ENCODE measurements around the gene SORCS3. TPM values are rescaled to one million over a fixed set of nuclear protein-coding genes. Genes with fewer than 3 reads are reported as not detected.

Gene SORCS3
- total and polyA plus RNA-seq, 10 of the 15 experiments (the other 5 are each of a cell fraction or from before 2014, with no cell fraction given), result 0.01 to 0.04 (median 0.02) TPM; not detected in 7

DNA sequence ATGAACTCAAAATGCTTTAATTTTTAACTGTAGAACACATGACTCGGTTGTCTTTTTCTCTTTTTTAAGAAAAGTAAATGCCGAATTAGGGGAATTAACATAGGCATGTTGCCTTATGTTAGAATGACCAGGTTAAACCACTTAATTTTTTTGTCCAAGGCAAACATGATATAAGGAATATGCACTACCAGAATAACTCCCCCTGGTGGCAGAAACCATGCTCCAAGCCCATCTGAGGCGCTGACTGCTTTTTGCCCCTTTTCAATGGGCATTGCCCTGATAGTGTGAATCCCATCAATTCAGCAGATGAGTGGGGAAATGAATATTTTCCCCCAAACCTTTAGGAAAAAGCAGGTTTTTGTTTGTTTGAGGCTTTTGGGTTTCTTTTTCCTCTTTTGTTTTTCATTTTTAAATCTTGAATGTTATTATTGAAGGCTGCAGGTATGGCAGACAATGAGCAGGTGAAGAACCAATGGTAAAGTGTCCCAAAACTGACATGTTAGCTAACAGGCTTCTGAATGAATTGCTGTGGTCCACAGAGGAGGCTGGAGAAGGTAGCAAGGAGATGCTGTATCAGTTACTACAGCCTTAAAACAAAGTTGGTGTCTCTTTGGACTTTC lies 284.3 kb downstream of the SORCS3 start:
- H3K27ac ChIP-seq (ENCODE audit: control insufficient read depth, insufficient read depth), result no peak overlapping the region
- ChIA-PET RAD21 (ENCODE audit: unreplicated experiment) (no interaction called here), SMC1A (ENCODE audit: uncharacterized antibody, unreplicated experiment) (interaction anchor here (1.0 to 1.6 kb wide), 3 partner anchors 27 to 303 kb away, joined by 3 to 4 read pairs (median 3); no protein-coding TSS in a partner anchor), CTCF (interaction anchor here (0.7 to 3.1 kb wide), 11 partner anchors 9 to 277 kb away, joined by 3 to 12 read pairs (median 4); no protein-coding TSS in a partner anchor), POLR2A (interaction anchor here (0.5 kb wide), 1 partner anchor 12 kb away, joined by 8 read pairs; no protein-coding TSS in a partner anchor)
- no peaks in the 10 kb centered on the region for H3K4me1 ChIP-seq (ENCODE audit: control insufficient read depth, insufficient read depth, low read length)
- no peak for TF ChIP-seq HCFC1 (IDR thresholded peaks at IDR 0.05; ENCODE audit: low read length)
- TF ChIP-seq, protein P1, sequence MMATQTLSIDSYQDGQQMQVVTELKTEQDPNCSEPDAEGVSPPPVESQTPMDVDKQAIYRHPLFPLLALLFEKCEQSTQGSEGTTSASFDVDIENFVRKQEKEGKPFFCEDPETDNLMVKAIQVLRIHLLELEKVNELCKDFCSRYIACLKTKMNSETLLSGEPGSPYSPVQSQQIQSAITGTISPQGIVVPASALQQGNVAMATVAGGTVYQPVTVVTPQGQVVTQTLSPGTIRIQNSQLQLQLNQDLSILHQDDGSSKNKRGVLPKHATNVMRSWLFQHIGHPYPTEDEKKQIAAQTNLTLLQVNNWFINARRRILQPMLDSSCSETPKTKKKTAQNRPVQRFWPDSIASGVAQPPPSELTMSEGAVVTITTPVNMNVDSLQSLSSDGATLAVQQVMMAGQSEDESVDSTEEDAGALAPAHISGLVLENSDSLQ (IDR thresholded peaks at IDR 0.05), result no peak
- TF ChIP-seq TCF7 (IDR thresholded peaks at IDR 0.05; ENCODE audit: borderline replicate concordance), result no peak
- no peak for TF ChIP-seq RB1 (IDR thresholded peaks at IDR 0.05; ENCODE audit: borderline replicate concordance)
- no peak for TF ChIP-seq LARP7 (IDR thresholded peaks at IDR 0.05)
- peak; percentile 55 for TF ChIP-seq RAD21 (IDR thresholded peaks at IDR 0.05; ENCODE audit: insufficient read depth, low read depth, low read length)
- TF ChIP-seq, protein P2, sequence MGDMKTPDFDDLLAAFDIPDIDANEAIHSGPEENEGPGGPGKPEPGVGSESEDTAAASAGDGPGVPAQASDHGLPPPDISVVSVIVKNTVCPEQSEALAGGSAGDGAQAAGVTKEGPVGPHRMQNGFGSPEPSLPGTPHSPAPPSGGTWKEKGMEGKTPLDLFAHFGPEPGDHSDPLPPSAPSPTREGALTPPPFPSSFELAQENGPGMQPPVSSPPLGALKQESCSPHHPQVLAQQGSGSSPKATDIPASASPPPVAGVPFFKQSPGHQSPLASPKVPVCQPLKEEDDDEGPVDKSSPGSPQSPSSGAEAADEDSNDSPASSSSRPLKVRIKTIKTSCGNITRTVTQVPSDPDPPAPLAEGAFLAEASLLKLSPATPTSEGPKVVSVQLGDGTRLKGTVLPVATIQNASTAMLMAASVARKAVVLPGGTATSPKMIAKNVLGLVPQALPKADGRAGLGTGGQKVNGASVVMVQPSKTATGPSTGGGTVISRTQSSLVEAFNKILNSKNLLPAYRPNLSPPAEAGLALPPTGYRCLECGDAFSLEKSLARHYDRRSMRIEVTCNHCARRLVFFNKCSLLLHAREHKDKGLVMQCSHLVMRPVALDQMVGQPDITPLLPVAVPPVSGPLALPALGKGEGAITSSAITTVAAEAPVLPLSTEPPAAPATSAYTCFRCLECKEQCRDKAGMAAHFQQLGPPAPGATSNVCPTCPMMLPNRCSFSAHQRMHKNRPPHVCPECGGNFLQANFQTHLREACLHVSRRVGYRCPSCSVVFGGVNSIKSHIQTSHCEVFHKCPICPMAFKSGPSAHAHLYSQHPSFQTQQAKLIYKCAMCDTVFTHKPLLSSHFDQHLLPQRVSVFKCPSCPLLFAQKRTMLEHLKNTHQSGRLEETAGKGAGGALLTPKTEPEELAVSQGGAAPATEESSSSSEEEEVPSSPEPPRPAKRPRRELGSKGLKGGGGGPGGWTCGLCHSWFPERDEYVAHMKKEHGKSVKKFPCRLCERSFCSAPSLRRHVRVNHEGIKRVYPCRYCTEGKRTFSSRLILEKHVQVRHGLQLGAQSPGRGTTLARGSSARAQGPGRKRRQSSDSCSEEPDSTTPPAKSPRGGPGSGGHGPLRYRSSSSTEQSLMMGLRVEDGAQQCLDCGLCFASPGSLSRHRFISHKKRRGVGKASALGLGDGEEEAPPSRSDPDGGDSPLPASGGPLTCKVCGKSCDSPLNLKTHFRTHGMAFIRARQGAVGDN (IDR thresholded peaks at IDR 0.05), result no peak
- TF ChIP-seq SMC3 (IDR thresholded peaks at IDR 0.05; ENCODE audit: borderline replicate concordance, low read length), result peak; percentile 73
- TF ChIP-seq SRF (IDR thresholded peaks at IDR 0.05; ENCODE audit: low read depth in 2 of 2, low read length in 2 of 2), result no peak
- TF ChIP-seq, protein P3, sequence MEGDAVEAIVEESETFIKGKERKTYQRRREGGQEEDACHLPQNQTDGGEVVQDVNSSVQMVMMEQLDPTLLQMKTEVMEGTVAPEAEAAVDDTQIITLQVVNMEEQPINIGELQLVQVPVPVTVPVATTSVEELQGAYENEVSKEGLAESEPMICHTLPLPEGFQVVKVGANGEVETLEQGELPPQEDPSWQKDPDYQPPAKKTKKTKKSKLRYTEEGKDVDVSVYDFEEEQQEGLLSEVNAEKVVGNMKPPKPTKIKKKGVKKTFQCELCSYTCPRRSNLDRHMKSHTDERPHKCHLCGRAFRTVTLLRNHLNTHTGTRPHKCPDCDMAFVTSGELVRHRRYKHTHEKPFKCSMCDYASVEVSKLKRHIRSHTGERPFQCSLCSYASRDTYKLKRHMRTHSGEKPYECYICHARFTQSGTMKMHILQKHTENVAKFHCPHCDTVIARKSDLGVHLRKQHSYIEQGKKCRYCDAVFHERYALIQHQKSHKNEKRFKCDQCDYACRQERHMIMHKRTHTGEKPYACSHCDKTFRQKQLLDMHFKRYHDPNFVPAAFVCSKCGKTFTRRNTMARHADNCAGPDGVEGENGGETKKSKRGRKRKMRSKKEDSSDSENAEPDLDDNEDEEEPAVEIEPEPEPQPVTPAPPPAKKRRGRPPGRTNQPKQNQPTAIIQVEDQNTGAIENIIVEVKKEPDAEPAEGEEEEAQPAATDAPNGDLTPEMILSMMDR (IDR thresholded peaks at IDR 0.05 in 2 of 3, conservative IDR thresholded peaks at IDR 0.05 in 1 of 3; ENCODE audit: control insufficient read depth in 2 of 3, extremely low read depth in 1 of 3, insufficient read depth in 1 of 3, low read depth in 3 of 3, low read length in 3 of 3), result peak; percentile 57 to 78 (median 68); a peak in 5 of 6 replicates
- TF ChIP-seq BACH1 (IDR thresholded peaks at IDR 0.05; ENCODE audit: borderline replicate concordance), result no peak
- TF ChIP-seq WRNIP1 (IDR thresholded peaks at IDR 0.05; ENCODE audit: borderline replicate concordance, low read depth, low read length), result no peak
- no peak for TF ChIP-seq MEF2A (IDR thresholded peaks at IDR 0.05; ENCODE audit: insufficient read depth, low read depth, low read length)
- H2AFZ ChIP-seq (ENCODE audit: control insufficient read depth, low read depth, low read length), result no peak overlapping the region
- BruUV-seq (replicated peaks), result no TSS peak
- no peak overlapping the region for H3K9ac ChIP-seq (ENCODE audit: control insufficient read depth, insufficient read depth, low read length)
- H3K4me2 ChIP-seq (ENCODE audit: control insufficient read depth, insufficient read depth), result no peak overlapping the region
- H3K79me2 ChIP-seq (ENCODE audit: control insufficient read depth, insufficient read depth, low read length), result no peaks in the 10 kb centered on the region
- no peaks in the 10 kb centered on the region for H3K27me3 ChIP-seq (replicated peaks in 1 of 2; ENCODE audit: control insufficient read depth in 2 of 2, insufficient read depth in 2 of 2, low read length in 1 of 2)
- in situ Hi-C loops (cut with MboI) (no loop called here), intact Hi-C loops (cut with micrococcal nuclease; ENCODE audit: unreplicated experiment) (loop anchor here (2.0 kb wide), 3 partner anchors 159 to 345 kb away; no protein-coding TSS in a partner anchor)
- no peaks in the 10 kb centered on the region for H3K9me3 ChIP-seq (replicated peaks; ENCODE audit: control insufficient read depth, insufficient read depth, low read length)
- no peaks in the 10 kb centered on the region for H4K20me1 ChIP-seq (ENCODE audit: control insufficient read depth, insufficient read depth)
- H3K4me3 ChIP-seq, result no peak overlapping the region
- peak; percentile 70 for ATAC-seq
- 10% methylated on average over 3 of the region's 3 CpGs for WGBS (ENCODE audit: insufficient coverage, insufficient replicate concordance, low lambda C conversion rate, missing lambda C conversion rate)
- peak; percentile 54 for FAIRE-seq
- H3K36me3 ChIP-seq (ENCODE audit: control insufficient read depth in 2 of 2, insufficient read depth in 2 of 2, low read length in 1 of 2), result no peaks in the 10 kb centered on the region; a peak in 1 of 4 replicates
- DNase-seq (ENCODE audit: low read depth, low spot score), result no peak

All from GM12878 (cell line).